Stimulated activated CD4-positive, alpha-beta T cell treated with anti-CD3 and anti-CD28 coated beads, Interleukin-2, amount 100 ng/mL, for 4 hours (primary cell): ENCODE measurements around the gene AJUBA.
A peak's percentile ranks its signal among the peaks of the same experiment; 100 is the strongest.
"Not testable (repeated sequence)": the region's sequence is repeated elsewhere in the genome, so short reads cannot be mapped to it uniquely, and the experiment has no call there.

ENCODE experiments used
- DNase-seq: peaks from one replicate; pipeline ENCODE4 v3.0.0-alpha.2; 2020; ENCODE audit warnings: low read depth

Gene AJUBA

GRCh38 chr14:23006188-23006534, 23.8 kb upstream of the AJUBA start:
- no peak for DNase-seq

GRCh38 chr14:23005451-23006187, 23.3 kb upstream of the AJUBA start:
- no peak for DNase-seq

DNA sequence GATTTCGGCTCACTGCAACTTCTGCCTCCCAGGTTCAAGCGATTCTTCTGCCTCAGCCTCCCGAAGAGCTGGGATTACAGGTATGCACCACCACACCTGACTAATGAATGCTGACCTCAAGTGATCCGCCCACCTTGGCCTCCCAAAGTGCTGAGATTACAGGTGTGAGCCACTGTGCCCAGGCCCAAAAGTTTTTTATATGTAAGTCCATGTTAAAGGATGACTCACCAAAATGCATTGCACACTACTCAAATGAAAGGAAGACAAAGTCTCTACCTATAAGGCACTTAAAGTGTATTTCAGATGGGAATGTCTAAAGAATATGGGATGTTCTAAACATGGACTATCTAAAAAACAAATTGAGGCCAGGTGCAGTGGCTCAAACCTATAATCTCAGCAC, 21.9 kb upstream of the AJUBA start:
- not testable (repeated sequence) for DNase-seq

- DNase-seq, result no peak
These were observed 20.2 kb upstream of the AJUBA start for GRCh38 chr14:23002592-23002991.

DNA sequence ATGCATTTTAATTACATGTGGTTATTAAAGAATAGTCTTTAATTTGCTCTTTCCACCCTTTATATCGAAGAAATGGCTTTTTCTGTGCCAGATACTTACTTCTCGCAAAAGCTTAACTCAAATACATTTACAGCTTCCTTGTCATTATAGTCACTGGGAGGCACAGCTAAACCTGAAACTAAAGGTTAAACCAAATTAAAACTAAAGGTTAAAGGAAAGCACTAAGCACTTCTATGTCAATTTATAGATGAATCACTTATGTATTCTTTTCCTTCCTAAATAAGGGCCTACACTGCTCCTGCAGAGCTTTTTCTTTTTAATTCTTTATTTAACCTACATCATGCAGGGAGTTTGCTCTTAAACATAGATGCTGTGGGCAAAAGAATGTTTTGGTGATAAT, 18.5 kb upstream of the AJUBA start:
- DNase-seq, result no peak

GRCh38 chr14:22998329-22999012, 16.1 kb upstream of the AJUBA start:
- no peak for DNase-seq

DNA sequence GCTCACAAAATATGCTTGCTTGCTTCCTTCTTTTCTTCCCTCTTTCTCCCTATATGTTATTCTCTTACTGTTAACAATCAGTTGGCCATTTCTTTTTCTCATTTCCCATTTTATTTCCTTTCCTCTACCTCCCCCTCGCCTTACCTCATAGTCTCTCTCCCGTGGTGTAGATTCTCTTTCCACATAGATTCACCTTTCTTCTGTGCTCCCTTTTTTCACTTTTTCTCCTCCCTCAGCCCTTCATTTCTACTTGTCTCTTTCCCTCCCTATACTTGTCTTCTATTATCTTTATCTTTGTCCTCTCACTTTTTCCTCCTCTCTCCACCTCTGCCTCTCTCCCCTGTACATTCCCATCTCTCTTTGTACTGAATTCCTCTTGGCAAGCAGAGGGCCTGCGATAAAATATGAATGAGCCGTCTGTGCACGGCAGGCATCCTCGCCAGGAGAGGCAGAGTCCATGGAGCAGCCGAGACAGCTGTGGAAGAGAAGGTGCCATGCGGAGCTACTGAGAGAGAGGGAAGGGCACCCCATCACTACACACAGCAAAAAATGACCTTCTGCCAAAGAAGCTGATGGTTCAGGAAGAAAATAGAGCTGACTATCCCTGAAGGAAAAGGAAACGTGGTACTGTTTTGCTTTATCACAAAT, 15.4 kb upstream of the AJUBA start:
- no peak for DNase-seq

DNA sequence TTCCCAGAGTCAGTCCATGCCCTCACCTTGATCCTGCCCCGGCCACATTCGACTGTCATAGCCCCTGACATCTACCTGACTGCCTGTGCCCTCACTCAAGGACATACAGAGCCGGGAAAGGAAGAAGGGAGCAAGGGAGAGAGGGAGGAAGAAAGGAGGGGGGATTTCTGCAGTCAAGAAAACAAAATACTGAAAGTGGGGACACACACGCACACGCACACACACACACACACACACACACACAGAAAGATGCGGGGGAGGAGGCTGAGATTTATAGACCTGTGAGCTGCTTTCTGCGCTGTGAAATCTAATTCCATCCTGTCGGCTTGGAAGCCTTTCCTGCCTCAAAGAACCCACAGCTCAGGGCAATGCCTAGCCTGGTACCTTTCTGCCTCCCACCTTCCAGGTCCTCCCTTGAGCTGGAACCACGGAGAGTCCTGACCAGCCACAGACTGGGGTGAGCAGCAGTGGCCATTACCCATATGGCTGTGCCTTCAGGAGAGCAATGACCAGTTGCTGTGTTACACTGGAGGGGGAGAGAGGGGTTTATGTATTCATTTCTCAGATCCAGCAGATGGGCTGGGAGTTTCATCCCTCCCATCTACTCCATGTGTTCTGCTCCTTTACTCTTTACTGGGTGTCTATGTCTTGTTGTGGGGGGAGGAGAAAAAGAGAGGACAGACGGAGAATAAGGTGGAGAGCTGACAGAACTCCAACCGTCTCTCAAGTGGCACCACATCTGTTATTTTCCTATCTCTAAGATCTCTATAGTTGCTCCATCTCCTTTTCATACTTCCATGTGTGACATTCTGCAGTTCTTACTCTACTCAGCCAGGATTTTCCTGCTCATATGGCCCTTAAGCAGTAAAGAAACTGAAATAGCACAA, 14.7 kb upstream of the AJUBA start:
- DNase-seq, result no peak

DNA sequence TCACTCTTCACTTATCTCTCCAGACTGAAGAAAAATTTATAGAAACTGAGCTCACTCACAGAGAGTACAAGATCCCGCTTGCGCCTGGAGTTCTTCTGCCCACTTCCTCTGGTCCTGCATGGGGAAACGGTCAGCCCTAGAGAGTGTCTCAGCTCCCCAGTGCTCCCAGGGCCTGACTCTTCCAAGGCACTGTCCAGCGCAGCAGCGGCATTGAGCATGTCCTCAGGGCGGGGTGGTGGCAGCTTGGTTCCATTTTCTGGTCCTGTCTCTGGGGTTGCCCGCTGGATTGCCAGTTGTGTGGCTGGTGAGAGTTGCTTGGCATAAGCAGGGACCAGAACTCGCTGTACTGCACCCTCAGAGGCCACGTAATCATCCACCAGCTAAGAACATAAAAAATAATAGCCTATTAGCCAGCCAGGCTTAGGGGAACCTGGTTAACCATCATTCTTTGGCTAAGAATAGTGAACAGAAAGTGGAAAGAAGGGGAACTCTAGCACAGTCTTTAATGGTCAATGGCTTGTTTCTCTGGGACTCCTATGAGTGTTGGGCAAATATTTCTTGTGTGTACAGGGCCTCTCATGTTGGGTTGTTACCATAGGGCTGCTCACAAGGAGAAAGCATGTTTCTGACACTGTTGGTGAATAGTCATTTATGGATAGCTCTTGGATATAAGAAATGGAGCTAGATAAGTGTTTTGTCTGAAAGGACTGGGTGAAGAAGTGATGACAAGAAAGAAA, 13.7 kb upstream of the AJUBA start:
- no peak for DNase-seq

GRCh38 chr14:22994762-22995275, 12.5 kb upstream of the AJUBA start:
- DNase-seq, result no peak

- no peak for DNase-seq
These were observed 11.2 kb upstream of the AJUBA start for GRCh38 chr14:22993517-22993916.

- no peak for DNase-seq
These were observed 9.5 kb upstream of the AJUBA start for GRCh38 chr14:22991852-22992251.

DNA sequence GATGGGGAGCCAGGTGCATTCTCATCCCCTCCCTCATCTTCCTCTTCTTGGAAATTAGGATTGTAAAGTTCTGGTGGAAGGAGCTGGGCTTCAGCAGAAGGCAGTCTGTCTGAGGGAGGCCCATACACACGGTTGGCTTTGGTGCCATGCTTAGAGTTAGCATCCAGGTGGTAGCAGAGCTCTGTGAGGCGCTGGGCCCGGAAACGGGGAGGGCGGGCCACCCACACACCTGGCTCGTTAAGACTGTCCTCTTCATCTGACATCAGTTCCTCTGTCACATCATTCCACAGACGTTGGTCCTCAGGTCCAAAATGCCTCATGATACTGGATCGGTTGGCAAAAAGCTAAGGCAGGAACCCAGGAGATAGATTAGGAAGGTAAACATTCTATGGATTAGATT, 4.9 kb upstream of the AJUBA start:
- DNase-seq, result no peak

DNA sequence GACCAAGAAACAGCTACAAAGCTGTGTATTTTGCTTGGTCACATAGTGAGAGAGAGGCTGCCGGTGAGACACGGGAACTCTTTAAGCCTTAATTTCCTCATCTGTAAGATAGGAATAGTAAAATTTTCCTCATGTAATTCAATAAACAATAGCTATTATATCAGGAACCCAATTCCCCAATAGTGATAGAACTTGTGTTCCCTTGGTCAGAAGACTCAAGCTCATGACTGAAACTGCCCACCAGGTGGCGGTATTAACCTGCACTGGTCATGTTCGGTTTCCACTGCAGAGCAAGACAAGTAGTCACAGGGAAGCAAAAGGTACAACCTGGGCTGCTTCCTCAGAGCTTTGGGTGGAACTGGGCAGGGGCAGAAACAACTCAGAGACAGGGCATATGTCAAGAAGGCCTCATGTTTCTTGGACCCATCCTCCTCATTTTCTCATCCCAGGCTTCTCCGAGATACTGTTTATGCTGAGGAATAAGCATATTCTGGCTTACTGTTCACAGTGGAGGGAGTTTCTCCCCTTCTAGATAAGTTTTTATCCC, 4.2 kb upstream of the AJUBA start:
- peak; percentile 85 for DNase-seq

GRCh38 chr14:22985894-22986507, 3.6 kb upstream of the AJUBA start:
- DNase-seq, result no peak

GRCh38 chr14:22984959-22985658, 2.8 kb upstream of the AJUBA start:
- DNase-seq, result no peak

- no peak for DNase-seq
These were observed 375 bp downstream of the AJUBA start for GRCh38 chr14:22981876-22982476.

DNA sequence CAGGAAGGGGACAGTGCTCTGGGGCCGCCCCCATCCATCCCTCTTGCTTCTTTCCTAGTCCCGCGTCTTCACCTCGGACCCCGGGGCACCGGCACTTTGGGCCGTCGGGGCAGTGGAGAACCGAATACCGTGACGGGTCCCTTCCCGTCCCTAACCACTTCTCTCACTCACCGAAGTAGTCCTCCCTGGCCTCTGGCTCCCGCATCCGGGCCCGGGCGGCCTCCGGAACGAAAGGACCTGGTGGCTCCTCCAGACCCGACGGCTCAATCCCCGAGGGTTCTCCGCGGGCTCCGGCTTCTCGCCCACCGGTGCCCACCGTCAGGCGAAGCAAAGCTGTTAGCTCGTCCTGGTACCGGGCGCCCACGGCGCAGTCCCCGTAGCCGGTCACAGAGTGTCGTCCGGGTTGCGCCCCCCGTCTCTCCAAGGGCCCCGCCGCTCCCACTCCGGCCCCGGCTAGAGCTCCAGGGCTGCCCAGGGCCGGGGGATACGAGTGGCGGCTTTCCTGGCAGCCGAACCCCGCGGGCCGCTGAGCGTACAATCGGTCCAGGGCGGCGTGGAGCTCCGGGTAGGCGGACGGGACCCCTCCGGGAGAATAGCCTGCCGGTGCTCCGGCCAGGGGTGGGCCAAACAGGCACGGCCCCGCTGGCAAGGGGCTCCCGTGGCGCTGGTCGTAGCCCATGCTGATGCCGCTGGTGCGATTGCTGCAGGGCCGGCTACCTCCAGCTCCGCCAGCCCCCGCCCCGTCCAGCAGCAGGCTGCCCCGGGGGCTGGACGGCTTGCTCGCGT, 1.1 kb downstream of the AJUBA start:
- no peak for DNase-seq

- DNase-seq, result peak; percentile 43
These were observed 1.7 kb downstream of the AJUBA start for GRCh38 chr14:22980672-22981089.
